ENCODE results near the gene FEM1C.

The FEM1C gene

GRCh38 chr5:115490596-115490995, 54.0 kb downstream of the FEM1C start:
- no peak overlapping the region for H3K4me3 ChIP-seq (ENCODE audit: low read length)
- TF ChIP-seq CTCF (conservative IDR thresholded peaks at IDR 0.05; ENCODE audit: low read depth, low read length): no peak
- DNase-seq (ENCODE audit: low read depth): no peak

GRCh38 chr5:115489733-115490132, 54.8 kb downstream of the FEM1C start:
- no peak for DNase-seq (ENCODE audit: low read depth)
- no peak for TF ChIP-seq CTCF (conservative IDR thresholded peaks at IDR 0.05; ENCODE audit: low read depth, low read length)
- no peak overlapping the region for H3K4me3 ChIP-seq (ENCODE audit: low read length)

DNA sequence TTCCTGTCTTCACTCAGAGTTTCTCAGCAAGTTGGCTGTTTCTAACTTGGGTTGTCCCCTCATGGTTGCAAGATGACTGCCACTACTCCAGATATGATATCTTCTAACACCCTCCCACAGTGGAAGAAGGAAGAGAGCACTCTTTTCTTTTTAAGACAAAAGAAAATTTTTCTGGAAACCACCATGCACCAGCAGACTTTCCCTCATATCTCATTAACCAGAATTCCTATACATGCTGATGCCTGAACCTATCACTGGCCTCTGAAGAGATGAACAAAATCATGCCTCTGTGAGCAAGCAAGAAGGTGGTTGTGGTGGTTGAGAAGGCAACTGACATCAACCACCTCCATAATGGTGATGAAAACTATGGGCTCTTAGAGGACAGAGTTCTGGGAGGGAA, 56.8 kb downstream of the FEM1C start:
- no peak for TF ChIP-seq CTCF (conservative IDR thresholded peaks at IDR 0.05; ENCODE audit: low read depth, low read length)
- DNase-seq (ENCODE audit: low read depth): no peak
- H3K4me3 ChIP-seq (ENCODE audit: low read length): no peak overlapping the region

GRCh38 chr5:115487168-115487567, 57.4 kb downstream of the FEM1C start:
- no peak for TF ChIP-seq CTCF (conservative IDR thresholded peaks at IDR 0.05; ENCODE audit: low read depth, low read length)
- no peak for DNase-seq (ENCODE audit: low read depth)
- H3K4me3 ChIP-seq (ENCODE audit: low read length): no peak overlapping the region

DNA sequence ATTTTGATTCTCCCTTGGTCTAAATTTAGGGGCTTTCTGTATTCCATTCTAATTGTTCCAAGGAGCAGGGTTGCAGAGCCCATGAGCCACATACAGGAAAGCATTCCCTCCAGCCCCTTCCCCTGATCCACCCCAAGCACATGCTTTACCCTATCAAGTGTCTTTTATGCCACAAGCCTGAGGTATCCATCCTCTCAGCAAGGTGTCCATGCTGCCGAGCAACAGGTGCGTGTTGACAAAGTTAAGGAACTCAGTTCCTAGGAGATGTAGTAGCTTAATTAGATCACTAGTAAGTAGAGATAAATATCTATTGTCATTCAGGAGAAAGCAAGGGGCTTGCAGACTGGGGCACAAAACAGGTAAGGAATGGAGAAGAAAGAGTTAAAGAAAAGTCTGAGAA, 57.8 kb downstream of the FEM1C start:
- DNase-seq (ENCODE audit: low read depth): no peak
- no peak overlapping the region for H3K4me3 ChIP-seq (ENCODE audit: low read length)
- TF ChIP-seq CTCF (conservative IDR thresholded peaks at IDR 0.05; ENCODE audit: low read depth, low read length): no peak

GRCh38 chr5:115484368-115484767, 60.2 kb downstream of the FEM1C start:
- no peak for DNase-seq (ENCODE audit: low read depth)
- TF ChIP-seq CTCF (conservative IDR thresholded peaks at IDR 0.05; ENCODE audit: low read depth, low read length): no peak
- H3K4me3 ChIP-seq (ENCODE audit: low read length): no peak overlapping the region

DNA sequence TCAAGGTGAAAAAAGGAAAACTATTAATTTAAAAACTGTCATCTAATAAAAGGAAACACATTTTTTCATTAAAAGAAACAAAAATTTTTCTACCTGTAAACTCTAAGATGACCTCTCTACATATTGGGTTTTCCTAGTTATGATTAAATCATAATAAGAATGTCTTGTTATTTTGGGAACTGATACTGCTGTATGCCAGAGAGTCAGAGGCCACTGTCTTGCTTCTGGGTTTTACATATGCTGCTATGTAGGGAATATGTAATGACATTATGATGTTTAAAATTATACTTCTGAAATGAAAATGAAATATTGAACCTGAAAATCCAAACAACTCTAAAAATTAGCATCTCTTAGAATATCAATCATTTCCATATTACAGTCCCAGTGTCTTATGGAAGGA, 63.7 kb downstream of the FEM1C start:
- no peak overlapping the region for H3K4me3 ChIP-seq (ENCODE audit: low read length)
- no peak for DNase-seq (ENCODE audit: low read depth)
- no peak for TF ChIP-seq CTCF (conservative IDR thresholded peaks at IDR 0.05; ENCODE audit: low read depth, low read length)

Measured in retinal pigment epithelial cell (primary cell).